ENCODE results near the gene PKN3. TPM values are rescaled to one million over a fixed set of nuclear protein-coding genes. Genes with fewer than 3 reads are reported as not detected.

Gene PKN3
- total and polyA plus RNA-seq, 2 donors (not counting 1 experiment from before 2014, with no cell fraction given): 1.4 to 3.7 TPM

- Mint-ChIP-seq H3K27me3 (no peaks in the 10 kb centered on the region), H3K4me3 (peak overlapping the region; percentile 97), H3K27ac (peak overlapping the region; percentile 91), H3K9me3 (ENCODE audit: insufficient read depth) (no peaks in the 10 kb centered on the region), H3K4me1 (peaks cover 31% of the 10 kb centered on the region)
- WGBS (ENCODE audit: insufficient coverage): 52% methylated on average over 6 of the region's 10 CpGs
- ChIA-PET POLR2A (interaction anchor here (0.7 to 1.2 kb wide), 4 partner anchors 23 to 172 kb away, joined by 3 to 6 read pairs (median 3); partner anchors contain the start of genes PKN3 and SPTAN1), CTCF (interaction anchor here (0.9 to 1.7 kb wide), 6 partner anchors 23 to 205 kb away, joined by 3 to 9 read pairs (median 4); partner anchors contain the start of genes ENDOG and PKN3)
- H3K4me3 ChIP-seq (ENCODE audit: control extremely low read depth in 1 of 5, extremely low read depth in 1 of 5, insufficient read depth in 1 of 5, low read depth in 2 of 5, low read length in 4 of 5): peak overlapping the region; percentile 62 to 96 (median 75)
- peak overlapping the region; percentile 79 for H3K9ac ChIP-seq (ENCODE audit: low read length)
- TF ChIP-seq CTCF (IDR thresholded peaks at IDR 0.05) (no peak), EZH2 (IDR thresholded peaks at IDR 0.05; ENCODE audit: borderline replicate concordance, insufficient read depth, low read depth, low read length, poor library complexity, severe bottlenecking) (no peak)
- H3K4me2 ChIP-seq (replicated peaks; ENCODE audit: low read depth, low read length, poor library complexity, severe bottlenecking): peak overlapping the region; percentile 87
- no peaks in the 10 kb centered on the region for H3K9me3 ChIP-seq (ENCODE audit: control extremely low read depth in 1 of 3, control insufficient read depth in 2 of 3, insufficient read depth in 1 of 3, low read length in 2 of 3)
- H3K79me2 ChIP-seq (ENCODE audit: control insufficient read depth, insufficient read depth, low read length): peaks cover 8% of the 10 kb centered on the region
- no peaks in the 10 kb centered on the region for H3K27me3 ChIP-seq (replicated peaks in 1 of 4; ENCODE audit: control extremely low read depth in 1 of 4, control insufficient read depth in 3 of 4, insufficient read depth in 4 of 4, low read length in 3 of 4)
- ATAC-seq (ENCODE audit: low read depth): no peak
- intact Hi-C loops (cut with micrococcal nuclease): loop anchor here (1.0 to 5.0 kb wide), 8 partner anchors 21 to 1078 kb away; partner anchors contain the start of genes DYNC2I2, ENDOG, SET and SPTAN1
- DNase-seq: no peak
- peaks cover 0 to 13% of the 10 kb centered on the region in 2 experiments for H3K36me3 ChIP-seq (replicated peaks in 1 of 2; ENCODE audit: control extremely low read depth in 1 of 2, control insufficient read depth in 1 of 2, extremely low read depth in 1 of 2, insufficient read depth in 2 of 2, low read length in 1 of 2)
- peaks cover 18 to 23% of the 10 kb centered on the region in 2 donors for H3K4me1 ChIP-seq (ENCODE audit: control insufficient read depth in 2 of 2, insufficient read depth in 2 of 2, low read length in 2 of 2)
- H3K27ac ChIP-seq (ENCODE audit: low read length in 2 of 2): peak overlapping the region; percentile 43 to 60
- no peaks in the 10 kb centered on the region for H4K20me1 ChIP-seq (ENCODE audit: control insufficient read depth, insufficient read depth, low read length, poor library complexity, severe bottlenecking)
- peak overlapping the region; percentile 80 for H2AFZ ChIP-seq (ENCODE audit: insufficient read depth, low read depth, low read length, poor library complexity, severe bottlenecking)
Measured at GRCh38 chr9:128724744-128725211, 22.5 kb downstream of the PKN3 start.

- no peaks in the 10 kb centered on the region for H3K9me3 ChIP-seq (ENCODE audit: control extremely low read depth in 1 of 3, control insufficient read depth in 2 of 3, insufficient read depth in 1 of 3, low read length in 2 of 3)
- no peaks in the 10 kb centered on the region for H3K27me3 ChIP-seq (replicated peaks in 1 of 4; ENCODE audit: control extremely low read depth in 1 of 4, control insufficient read depth in 3 of 4, insufficient read depth in 4 of 4, low read length in 3 of 4)
- H3K27ac Mint-ChIP-seq: no peak overlapping the region
- H3K9ac ChIP-seq (ENCODE audit: low read length): no peak overlapping the region
- peaks cover 8% of the 10 kb centered on the region for H3K79me2 ChIP-seq (ENCODE audit: control insufficient read depth, insufficient read depth, low read length)
- peaks cover 0 to 8% of the 10 kb centered on the region in 2 experiments for H3K36me3 ChIP-seq (replicated peaks in 1 of 2; ENCODE audit: control extremely low read depth in 1 of 2, control insufficient read depth in 1 of 2, extremely low read depth in 1 of 2, insufficient read depth in 2 of 2, low read length in 1 of 2)
- intact Hi-C loops (cut with micrococcal nuclease): no loop called here
- peaks cover 17 to 21% of the 10 kb centered on the region in 2 donors for H3K4me1 ChIP-seq (ENCODE audit: control insufficient read depth in 2 of 2, insufficient read depth in 2 of 2, low read length in 2 of 2)
- peaks cover 25% of the 10 kb centered on the region for H3K4me1 Mint-ChIP-seq
- H3K4me3 ChIP-seq (ENCODE audit: control extremely low read depth in 1 of 5, extremely low read depth in 1 of 5, insufficient read depth in 1 of 5, low read depth in 2 of 5, low read length in 4 of 5): no peak overlapping the region
- H2AFZ ChIP-seq (ENCODE audit: insufficient read depth, low read depth, low read length, poor library complexity, severe bottlenecking): no peak overlapping the region
- no peak overlapping the region for H3K4me3 Mint-ChIP-seq
- 68% methylated on average over 5 of the region's 5 CpGs for WGBS (ENCODE audit: insufficient coverage)
- no peaks in the 10 kb centered on the region for H3K27me3 Mint-ChIP-seq
- H4K20me1 ChIP-seq (ENCODE audit: control insufficient read depth, insufficient read depth, low read length, poor library complexity, severe bottlenecking): no peaks in the 10 kb centered on the region
- DNase-seq (peak; percentile 3), ATAC-seq (ENCODE audit: low read depth) (no peak)
- CTCF ChIA-PET: no interaction called here
- H3K9me3 Mint-ChIP-seq (ENCODE audit: insufficient read depth): no peaks in the 10 kb centered on the region
- no peak overlapping the region for H3K27ac ChIP-seq (ENCODE audit: low read length in 2 of 2)
- TF ChIP-seq CTCF (IDR thresholded peaks at IDR 0.05): no peak
- no peak for TF ChIP-seq EZH2 (IDR thresholded peaks at IDR 0.05; ENCODE audit: borderline replicate concordance, insufficient read depth, low read depth, low read length, poor library complexity, severe bottlenecking)
- no peak overlapping the region for H3K4me2 ChIP-seq (replicated peaks; ENCODE audit: low read depth, low read length, poor library complexity, severe bottlenecking)
- POLR2A ChIA-PET: no interaction called here
Measured at GRCh38 chr9:128727640-128728248, 25.4 kb downstream of the PKN3 start.
